Measurements from ENCODE around the gene AUH.

GRCh38 chr9:91308191-91308590 is 53.5 kb downstream of the AUH start:
- TF ChIP-seq CTCF (IDR thresholded peaks at IDR 0.05) = no peak
- TF ChIP-seq ZFX (IDR thresholded peaks at IDR 0.05; ENCODE audit: borderline replicate concordance) = no peak

All from 22Rv1 (cell line).